ENCODE results near the gene PAX1. TPM values are rescaled to one million over a fixed set of nuclear protein-coding genes. Genes with fewer than 3 reads are reported as not detected.

The PAX1 gene
- total RNA-seq, 2 donors from 2014 or later, result not detected

- ATAC-seq (no peak), DNase-seq (no peak)
- H3K9me3 ChIP-seq (ENCODE audit: control insufficient read depth, low read length, poor library complexity, severe bottlenecking), result no peaks in the 10 kb centered on the region
- H3K4me3 Mint-ChIP-seq, result no peak overlapping the region
- peaks cover 15% of the 10 kb centered on the region for H3K36me3 Mint-ChIP-seq (ENCODE audit: low read depth)
- peaks cover 62% of the 10 kb centered on the region for H3K27me3 Mint-ChIP-seq
- H3K4me1 Mint-ChIP-seq, result peaks cover 2% of the 10 kb centered on the region
- no peak overlapping the region for H3K27ac Mint-ChIP-seq
These were observed 1.8 kb downstream of the PAX1 start for GRCh38 chr20:21707267-21707666.

- peaks cover 17% of the 10 kb centered on the region for H3K36me3 Mint-ChIP-seq (ENCODE audit: low read depth)
- no peak for ATAC-seq
- H3K4me3 Mint-ChIP-seq, result no peak overlapping the region
- DNase-seq, result no peak
- peaks cover 3% of the 10 kb centered on the region for H3K4me1 Mint-ChIP-seq
- H3K27ac Mint-ChIP-seq, result peak overlapping the region; percentile 41
- H3K27me3 Mint-ChIP-seq, result peaks cover 62% of the 10 kb centered on the region
- H3K9me3 ChIP-seq (ENCODE audit: control insufficient read depth, low read length, poor library complexity, severe bottlenecking), result no peaks in the 10 kb centered on the region
These were observed 2.7 kb downstream of the PAX1 start for GRCh38 chr20:21707999-21708737.

- ATAC-seq (no peak), DNase-seq (no peak)
- Mint-ChIP-seq H3K4me1 (peaks cover 2% of the 10 kb centered on the region), H3K36me3 (ENCODE audit: low read depth) (peaks cover 15% of the 10 kb centered on the region), H3K27ac (peak overlapping the region; percentile 41), H3K4me3 (no peak overlapping the region), H3K27me3 (peaks cover 63% of the 10 kb centered on the region)
- no peaks in the 10 kb centered on the region for H3K9me3 ChIP-seq (ENCODE audit: control insufficient read depth, low read length, poor library complexity, severe bottlenecking)
These were observed 3.5 kb downstream of the PAX1 start for GRCh38 chr20:21708738-21709534.

GRCh38 chr20:21709535-21709904 is 4.1 kb downstream of the PAX1 start:
- ATAC-seq (no peak), DNase-seq (no peak)
- no peaks in the 10 kb centered on the region for H3K9me3 ChIP-seq (ENCODE audit: control insufficient read depth, low read length, poor library complexity, severe bottlenecking)
- H3K4me1 Mint-ChIP-seq, result peaks cover 2% of the 10 kb centered on the region
- peaks cover 14% of the 10 kb centered on the region for H3K36me3 Mint-ChIP-seq (ENCODE audit: low read depth)
- H3K27ac Mint-ChIP-seq, result no peak overlapping the region
- no peak overlapping the region for H3K4me3 Mint-ChIP-seq
- H3K27me3 Mint-ChIP-seq, result peaks cover 63% of the 10 kb centered on the region

- H3K27ac Mint-ChIP-seq, result no peak overlapping the region
- peaks cover 65% of the 10 kb centered on the region for H3K27me3 Mint-ChIP-seq
- ATAC-seq (no peak), DNase-seq (no peak)
- H3K36me3 Mint-ChIP-seq (ENCODE audit: low read depth), result peaks cover 13% of the 10 kb centered on the region
- peaks cover 2% of the 10 kb centered on the region for H3K4me1 Mint-ChIP-seq
- no peak overlapping the region for H3K4me3 Mint-ChIP-seq
- no peaks in the 10 kb centered on the region for H3K9me3 ChIP-seq (ENCODE audit: control insufficient read depth, low read length, poor library complexity, severe bottlenecking)
These were observed 4.9 kb downstream of the PAX1 start for GRCh38 chr20:21710341-21710740.

GRCh38 chr20:21710863-21711431 is 5.5 kb downstream of the PAX1 start:
- ATAC-seq, result no peak
- Mint-ChIP-seq H3K27me3 (peaks cover 71% of the 10 kb centered on the region), H3K4me3 (no peak overlapping the region), H3K27ac (no peak overlapping the region), H3K4me1 (peaks cover 2% of the 10 kb centered on the region), H3K36me3 (ENCODE audit: low read depth) (peaks cover 13% of the 10 kb centered on the region)
- DNase-seq, result no peak
- H3K9me3 ChIP-seq (ENCODE audit: control insufficient read depth, low read length, poor library complexity, severe bottlenecking), result no peaks in the 10 kb centered on the region

- Mint-ChIP-seq H3K27ac (peak overlapping the region; percentile 43), H3K4me1 (peaks cover 2% of the 10 kb centered on the region), H3K4me3 (no peak overlapping the region), H3K27me3 (peaks cover 74% of the 10 kb centered on the region), H3K36me3 (ENCODE audit: low read depth) (peaks cover 10% of the 10 kb centered on the region)
- no peaks in the 10 kb centered on the region for H3K9me3 ChIP-seq (ENCODE audit: control insufficient read depth, low read length, poor library complexity, severe bottlenecking)
- DNase-seq, result no peak
- ATAC-seq, result no peak
These were observed 7.1 kb downstream of the PAX1 start for GRCh38 chr20:21712443-21713059.

GRCh38 chr20:21713470-21713869 is 8.0 kb downstream of the PAX1 start:
- Mint-ChIP-seq H3K36me3 (ENCODE audit: low read depth) (peaks cover 8% of the 10 kb centered on the region), H3K27ac (peak overlapping the region; percentile 43), H3K4me1 (peaks cover 2% of the 10 kb centered on the region), H3K4me3 (no peak overlapping the region), H3K27me3 (peaks cover 73% of the 10 kb centered on the region)
- H3K9me3 ChIP-seq (ENCODE audit: control insufficient read depth, low read length, poor library complexity, severe bottlenecking), result no peaks in the 10 kb centered on the region
- DNase-seq (no peak), ATAC-seq (no peak)

GRCh38 chr20:21713901-21714296 is 8.4 kb downstream of the PAX1 start:
- no peak for ATAC-seq
- Mint-ChIP-seq H3K4me3 (no peak overlapping the region), H3K36me3 (ENCODE audit: low read depth) (peaks cover 7% of the 10 kb centered on the region), H3K4me1 (peaks cover 2% of the 10 kb centered on the region), H3K27ac (no peak overlapping the region), H3K27me3 (peaks cover 69% of the 10 kb centered on the region)
- DNase-seq, result no peak
- no peaks in the 10 kb centered on the region for H3K9me3 ChIP-seq (ENCODE audit: control insufficient read depth, low read length, poor library complexity, severe bottlenecking)

- H3K9me3 ChIP-seq (ENCODE audit: control insufficient read depth, low read length, poor library complexity, severe bottlenecking), result no peaks in the 10 kb centered on the region
- no peak overlapping the region for H3K27ac Mint-ChIP-seq
- peak overlapping the region; percentile 1 for H3K4me3 Mint-ChIP-seq
- H3K36me3 Mint-ChIP-seq (ENCODE audit: low read depth), result peaks cover 7% of the 10 kb centered on the region
- ATAC-seq (no peak), DNase-seq (no peak)
- peaks cover 2% of the 10 kb centered on the region for H3K4me1 Mint-ChIP-seq
- H3K27me3 Mint-ChIP-seq, result peaks cover 73% of the 10 kb centered on the region
These were observed 9.1 kb downstream of the PAX1 start for GRCh38 chr20:21714297-21715192.

- ATAC-seq (no peak), DNase-seq (no peak)
- H3K4me3 Mint-ChIP-seq, result no peak overlapping the region
- peaks cover 74% of the 10 kb centered on the region for H3K27me3 Mint-ChIP-seq
- peaks cover 2% of the 10 kb centered on the region for H3K4me1 Mint-ChIP-seq
- no peaks in the 10 kb centered on the region for H3K9me3 ChIP-seq (ENCODE audit: control insufficient read depth, low read length, poor library complexity, severe bottlenecking)
- peaks cover 7% of the 10 kb centered on the region for H3K36me3 Mint-ChIP-seq (ENCODE audit: low read depth)
- H3K27ac Mint-ChIP-seq, result no peak overlapping the region
These were observed 9.9 kb downstream of the PAX1 start for GRCh38 chr20:21715193-21715881.

- DNase-seq (peak in 1 of 3 donors; percentile 11), ATAC-seq (no peak)
- no peaks in the 10 kb centered on the region for H3K4me1 Mint-ChIP-seq
- no peaks in the 10 kb centered on the region for H3K9me3 ChIP-seq (ENCODE audit: control insufficient read depth, low read length, poor library complexity, severe bottlenecking)
- H3K27ac Mint-ChIP-seq, result no peak overlapping the region
- peaks cover 4% of the 10 kb centered on the region for H3K36me3 Mint-ChIP-seq (ENCODE audit: low read depth)
- H3K4me3 Mint-ChIP-seq, result no peak overlapping the region
- peaks cover 42% of the 10 kb centered on the region for H3K27me3 Mint-ChIP-seq
These were observed 14.2 kb downstream of the PAX1 start for GRCh38 chr20:21719592-21720214.

Measured in T-helper 17 cell (primary cell).